HG03175 (cell line): ENCODE data around the gene CFAP299.
"Not testable (repeated sequence)": the region's sequence is repeated elsewhere in the genome, so short reads cannot be mapped to it uniquely, and the experiment has no call there.

Experiments used
- ATAC-seq: cut with Tn5 transposase; IDR thresholded peaks from one replicate; pipeline ENCODE4 v1.9.1; 2021; ENCODE audit warnings: mild to moderate bottlenecking, moderate library complexity; ENCODE audit not compliant: unreplicated experiment

Gene CFAP299

DNA sequence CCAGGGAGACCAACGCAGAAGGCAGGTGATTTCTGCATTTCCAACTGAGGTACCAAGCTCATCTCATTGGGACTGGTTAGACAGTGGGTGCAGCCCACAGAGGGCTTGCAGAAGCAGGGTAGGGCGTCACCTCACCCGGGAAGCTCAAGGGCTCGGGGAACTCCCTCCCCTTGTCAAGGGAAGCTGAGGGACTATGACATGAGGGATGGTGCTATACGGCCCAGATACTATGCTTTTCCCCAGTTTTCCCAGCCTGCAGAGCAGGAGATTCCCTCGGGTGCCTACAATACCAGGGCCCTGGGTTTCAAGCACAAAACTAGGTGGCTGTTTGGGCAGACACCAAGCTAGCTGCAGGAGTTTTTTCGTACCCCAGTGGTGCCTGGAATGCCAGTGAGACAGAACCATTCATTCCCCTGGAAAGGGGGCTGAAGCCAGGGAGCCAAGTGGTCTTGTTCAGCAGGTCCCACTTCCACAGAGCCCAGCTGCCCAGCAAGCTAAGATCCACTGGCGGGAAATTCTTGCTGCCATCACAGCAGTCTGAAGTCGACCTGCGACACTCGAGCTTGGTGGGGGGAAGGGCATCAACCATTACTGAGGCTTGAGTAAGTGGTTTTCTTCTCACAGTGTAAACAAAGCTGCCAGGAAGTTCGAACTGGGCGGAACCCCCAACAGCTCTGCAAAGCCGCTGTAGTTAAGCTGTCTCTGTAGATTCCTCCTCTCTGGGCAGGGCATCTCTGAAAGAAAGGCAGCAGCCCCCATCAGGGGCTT, 103.9 kb downstream of the CFAP299 start:
- ATAC-seq, result not testable (repeated sequence)

DNA sequence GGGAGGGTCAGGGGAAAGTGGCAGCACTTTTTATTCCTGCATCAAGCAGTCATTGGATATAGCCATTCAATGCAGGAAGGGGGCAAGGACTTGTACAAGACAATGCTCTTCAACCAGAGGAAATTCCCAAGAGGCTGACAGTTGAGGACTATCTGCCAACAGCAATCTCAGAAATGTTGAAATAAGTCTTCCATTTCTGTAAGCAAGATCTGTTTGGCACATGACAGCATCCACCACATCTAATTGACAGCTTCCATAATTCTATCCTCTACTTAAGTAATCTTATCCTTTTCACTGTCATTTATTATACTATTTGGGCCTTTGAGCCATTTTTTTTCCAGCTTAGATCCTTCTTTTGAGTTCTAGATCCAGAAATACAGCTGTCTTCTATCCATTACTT, 110.7 kb downstream of the CFAP299 start:
- no peak for ATAC-seq

DNA sequence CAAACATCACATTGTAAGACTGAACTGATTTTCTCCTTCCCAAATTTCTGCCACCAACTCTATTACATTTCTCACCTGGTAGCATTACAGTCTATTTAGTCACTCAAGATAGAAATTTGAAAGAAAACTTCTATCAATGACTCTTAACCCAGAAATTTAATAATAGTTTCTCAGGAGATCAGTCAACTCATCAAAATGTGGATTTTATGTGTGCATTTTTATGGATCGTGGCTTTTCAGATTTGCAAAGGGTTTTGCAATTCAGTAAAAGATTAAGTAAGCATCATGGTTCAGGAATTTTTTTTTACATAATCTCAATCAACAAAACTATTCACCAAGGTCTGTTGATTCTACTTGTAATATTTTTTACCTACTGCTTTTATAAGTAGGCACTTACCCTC, 111.1 kb downstream of the CFAP299 start:
- ATAC-seq, result no peak

DNA sequence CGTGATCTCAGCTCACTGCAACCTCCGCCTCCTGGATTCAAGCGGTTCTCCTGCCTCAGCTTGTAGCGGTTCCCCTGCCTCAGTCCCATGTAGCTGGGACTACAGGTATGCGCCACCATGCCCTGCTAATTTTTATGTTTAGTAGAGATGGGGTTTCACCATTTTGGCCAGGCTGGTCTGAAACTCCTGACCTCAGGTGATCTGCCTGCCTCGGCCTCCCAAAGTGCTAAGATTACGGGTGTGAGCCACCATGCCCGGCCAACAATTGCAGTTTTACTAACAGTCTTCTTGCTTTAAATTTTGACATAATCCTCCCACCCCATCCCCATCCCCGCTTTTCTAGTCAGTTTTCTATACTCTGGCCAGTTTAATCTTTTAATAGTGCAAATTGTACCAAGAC, 112.0 kb downstream of the CFAP299 start:
- ATAC-seq, result no peak

DNA sequence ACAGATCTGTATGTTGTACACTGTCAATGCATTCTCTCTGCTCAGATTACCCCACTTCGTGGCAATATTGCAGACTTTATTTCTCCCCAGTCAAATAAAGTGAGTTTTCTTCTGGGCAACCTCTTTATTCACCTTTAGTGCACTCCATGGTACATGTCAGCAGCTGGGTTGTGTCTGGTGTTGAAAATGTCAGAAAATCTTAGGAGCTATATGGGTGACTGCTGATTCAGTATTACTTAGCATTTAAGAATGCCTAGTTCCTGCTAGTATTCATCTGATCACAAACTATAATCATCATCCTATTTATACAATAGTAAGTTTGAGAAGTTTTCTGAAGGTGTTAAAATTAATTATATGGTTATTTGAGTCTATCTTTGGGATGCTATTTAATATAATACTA, 112.5 kb downstream of the CFAP299 start:
- no peak for ATAC-seq

DNA sequence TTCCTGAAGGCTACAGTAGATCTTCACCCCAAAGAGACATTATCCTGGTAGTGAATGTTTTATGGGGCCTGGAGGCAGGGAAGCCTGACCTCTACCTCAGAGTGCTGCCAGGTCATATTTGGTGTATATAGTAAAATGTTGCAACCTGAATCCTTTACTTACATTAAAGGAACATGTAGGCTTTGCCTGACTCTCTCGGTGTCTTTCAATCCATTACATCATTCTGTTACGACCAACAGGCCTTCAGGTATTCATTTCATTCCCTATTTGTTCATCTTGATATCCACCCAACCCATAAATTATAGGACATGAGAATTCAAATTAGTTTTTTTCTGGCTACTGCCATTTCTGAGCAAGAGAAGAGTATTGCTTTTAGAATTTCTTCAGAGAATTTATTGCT, 116.5 kb downstream of the CFAP299 start:
- ATAC-seq, result no peak

DNA sequence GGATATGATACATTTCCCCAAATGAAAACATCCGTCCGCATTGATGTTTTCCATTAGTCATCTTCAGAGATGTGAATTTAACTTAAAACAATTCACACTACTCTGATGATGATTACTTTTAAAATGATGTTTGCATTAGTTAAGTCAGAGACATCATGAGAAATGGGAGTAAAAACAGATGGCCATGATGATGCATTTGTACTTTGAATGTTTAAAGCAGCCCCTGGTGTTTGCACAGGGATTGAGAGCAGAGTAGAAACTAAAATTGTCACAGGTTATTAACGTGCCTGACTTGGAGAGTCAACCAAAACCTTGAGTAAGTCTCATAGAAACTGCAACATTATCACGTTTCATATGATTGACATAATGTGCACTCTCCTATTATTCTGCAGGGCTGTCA, 117.2 kb downstream of the CFAP299 start:
- ATAC-seq, result no peak

DNA sequence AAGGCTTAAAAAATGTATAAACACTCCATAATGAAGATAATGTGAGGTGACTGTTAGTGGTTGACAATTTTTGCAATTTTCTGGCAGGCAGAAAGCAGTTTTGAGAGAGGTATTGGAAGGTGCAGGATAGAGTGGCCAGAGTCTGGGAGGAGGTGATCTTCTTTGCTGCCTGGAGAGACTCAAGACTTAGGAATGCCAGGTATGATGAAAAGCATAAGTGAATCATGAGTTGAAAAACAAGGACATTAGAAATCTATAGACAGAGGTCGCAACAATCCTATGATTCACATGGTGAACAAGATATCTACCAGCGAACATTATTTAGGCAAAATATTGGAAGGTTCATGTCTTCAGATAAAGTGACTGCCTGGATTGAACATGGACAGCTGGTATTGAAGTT, 118.5 kb downstream of the CFAP299 start:
- no peak for ATAC-seq

DNA sequence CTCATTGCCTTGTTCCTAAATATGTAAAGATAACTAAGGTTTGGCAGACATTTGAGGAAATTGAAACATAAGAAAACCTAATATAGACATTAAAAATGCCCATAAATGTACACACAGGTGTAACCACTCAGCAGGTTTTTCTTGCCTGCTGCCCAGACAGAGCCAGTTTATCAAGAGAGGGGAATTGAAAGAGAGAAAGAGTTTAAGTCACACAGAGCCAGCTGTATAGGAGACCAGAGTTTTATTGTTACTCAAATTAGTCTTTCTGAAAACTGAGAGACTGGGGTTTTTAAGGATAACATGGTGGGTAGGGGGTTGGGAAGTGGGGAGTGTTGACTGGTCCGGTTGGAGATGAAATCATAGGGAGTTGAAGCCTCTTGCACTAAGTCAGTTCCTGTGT, 119.0 kb downstream of the CFAP299 start:
- ATAC-seq, result no peak

DNA sequence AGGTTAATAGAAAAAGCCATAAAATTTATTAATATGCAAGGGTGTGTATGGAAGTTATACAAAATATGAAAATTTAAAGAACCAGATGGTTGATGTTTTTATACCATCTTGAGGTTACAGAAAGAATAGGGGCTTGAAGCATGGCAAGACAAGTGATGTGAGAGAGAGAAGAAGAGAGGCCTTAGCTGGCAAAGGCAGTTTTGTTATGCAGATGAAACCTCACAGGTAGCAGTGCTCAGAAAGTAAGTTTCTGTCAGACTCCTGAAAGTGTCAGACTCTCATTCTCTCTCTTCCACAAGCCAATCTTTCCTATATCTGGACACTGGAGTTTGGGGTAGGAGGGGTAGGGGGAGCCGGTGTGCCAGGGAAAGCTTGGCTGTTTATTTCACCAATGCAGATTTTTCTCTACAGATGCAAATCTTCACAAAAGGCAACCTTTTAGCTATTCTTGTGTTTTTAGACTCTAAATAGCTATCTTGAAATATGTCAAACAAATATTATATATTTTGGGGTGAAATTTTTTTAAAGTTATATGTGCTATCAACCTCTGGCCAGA, 124.5 kb downstream of the CFAP299 start:
- ATAC-seq, result no peak

DNA sequence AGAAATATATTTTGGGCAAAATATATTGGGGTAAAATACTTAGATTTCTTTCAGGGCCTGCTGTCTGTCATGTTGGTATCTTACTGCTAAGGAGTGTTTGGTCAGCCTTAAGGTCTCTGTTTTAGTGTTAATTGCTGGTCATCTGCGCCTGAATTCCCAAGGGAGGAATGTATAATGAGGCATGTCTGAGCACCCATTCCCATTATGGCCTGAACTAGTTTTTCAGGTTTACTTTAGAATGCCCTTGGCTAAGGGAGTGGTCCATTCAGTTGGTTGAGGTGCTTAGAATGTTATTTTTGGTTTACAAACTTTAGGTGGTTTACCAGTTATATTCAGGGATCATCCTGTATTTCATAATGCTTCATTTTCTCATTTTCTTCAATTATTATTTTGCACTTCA, 125.9 kb downstream of the CFAP299 start:
- no peak for ATAC-seq

DNA sequence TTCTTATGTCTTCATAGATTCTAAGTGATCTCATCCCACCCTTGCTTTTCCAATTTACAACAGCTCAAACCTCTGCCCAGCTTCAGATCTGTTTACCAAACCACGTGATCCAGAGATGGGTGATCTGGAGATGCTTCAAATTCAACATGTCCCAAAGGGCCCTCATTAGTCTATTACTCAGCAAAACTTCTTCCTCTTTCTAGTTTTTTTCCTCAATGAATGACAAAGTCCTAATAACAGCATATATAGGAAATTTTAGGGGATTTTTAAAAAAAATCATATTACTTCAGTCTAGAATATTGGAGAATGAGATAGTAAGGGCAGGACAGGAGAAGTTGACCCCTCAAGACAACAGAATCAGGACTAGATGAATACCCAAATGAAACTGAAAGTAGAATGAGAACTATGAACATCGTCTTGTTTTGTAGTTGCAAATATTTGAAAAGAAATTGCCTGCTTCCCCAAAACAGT, 127.1 kb downstream of the CFAP299 start:
- peak; percentile 78 for ATAC-seq

DNA sequence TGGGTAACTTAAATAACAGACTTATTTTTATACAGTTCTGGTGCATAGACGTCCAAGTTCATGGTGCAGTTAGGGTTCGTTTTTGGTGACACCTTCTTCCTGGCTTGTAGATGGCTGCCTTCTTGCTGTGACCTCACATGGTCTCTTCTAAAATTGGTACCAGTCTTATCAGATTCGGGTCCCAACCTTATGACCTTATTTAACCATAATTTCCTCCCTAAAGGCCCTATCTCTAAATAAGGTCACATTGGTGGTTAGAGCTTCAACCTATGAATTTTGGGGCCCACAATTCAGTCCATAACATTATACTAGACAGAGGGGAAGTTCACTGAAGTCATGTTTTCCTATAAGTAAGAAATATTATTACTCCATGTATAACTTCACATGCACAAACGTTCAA, 128.0 kb downstream of the CFAP299 start:
- no peak for ATAC-seq

DNA sequence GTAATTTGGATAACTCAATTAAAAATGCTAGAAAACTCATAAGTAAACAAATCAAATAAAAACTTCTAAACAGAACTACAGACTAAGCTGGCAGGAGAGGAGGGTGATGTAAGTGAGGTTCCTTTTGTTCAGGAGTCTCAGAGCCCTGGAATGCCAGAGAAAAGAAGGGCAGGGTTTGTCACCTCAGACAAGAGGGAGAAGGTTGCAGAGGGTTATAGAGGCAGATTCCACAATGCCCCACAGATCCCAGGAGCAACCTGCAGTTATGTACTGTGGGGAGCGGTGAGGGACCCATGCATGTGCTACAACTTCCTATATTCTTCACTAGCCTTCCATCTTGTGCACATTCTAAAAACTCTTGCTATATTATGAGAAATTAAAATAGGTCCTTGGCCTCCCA, 129.7 kb downstream of the CFAP299 start:
- ATAC-seq, result no peak

DNA sequence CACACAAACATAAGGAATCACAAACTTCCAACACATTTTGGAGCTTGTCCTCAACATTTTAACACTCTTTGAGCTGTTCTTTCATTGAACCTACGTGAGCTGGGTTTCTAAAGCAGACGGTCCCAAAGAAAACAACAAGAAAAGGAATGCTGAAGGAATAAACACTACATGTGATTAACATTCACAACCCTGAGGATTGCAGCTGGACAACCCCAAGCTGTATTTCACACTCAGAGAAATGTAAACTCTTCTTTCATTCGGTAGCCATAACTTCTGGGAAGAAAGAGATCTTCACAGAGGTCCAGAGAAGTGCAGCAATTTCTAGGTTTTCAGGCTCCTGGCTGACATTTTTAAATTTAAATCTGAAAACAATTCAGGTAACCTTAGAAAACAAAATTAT, 130.2 kb downstream of the CFAP299 start:
- ATAC-seq, result no peak

DNA sequence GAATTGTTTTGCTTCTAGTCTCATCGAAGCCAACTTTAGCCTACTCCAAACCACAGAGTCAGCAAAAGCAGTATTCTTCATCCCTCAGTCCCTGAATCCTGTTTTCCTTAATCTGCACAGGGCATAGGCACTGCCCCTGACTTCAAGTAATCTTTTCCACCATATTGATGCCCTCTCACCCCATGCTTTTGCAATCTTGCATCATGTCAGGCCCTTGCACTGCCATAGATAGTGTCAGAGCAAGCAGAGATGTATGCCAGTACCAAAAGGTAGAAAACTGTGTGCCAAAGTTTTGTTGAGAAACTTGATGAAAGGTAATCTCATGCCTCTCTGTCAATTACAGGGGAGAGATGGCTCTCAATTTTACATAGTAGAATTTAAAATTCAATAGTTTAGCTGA, 131.1 kb downstream of the CFAP299 start:
- no peak for ATAC-seq

DNA sequence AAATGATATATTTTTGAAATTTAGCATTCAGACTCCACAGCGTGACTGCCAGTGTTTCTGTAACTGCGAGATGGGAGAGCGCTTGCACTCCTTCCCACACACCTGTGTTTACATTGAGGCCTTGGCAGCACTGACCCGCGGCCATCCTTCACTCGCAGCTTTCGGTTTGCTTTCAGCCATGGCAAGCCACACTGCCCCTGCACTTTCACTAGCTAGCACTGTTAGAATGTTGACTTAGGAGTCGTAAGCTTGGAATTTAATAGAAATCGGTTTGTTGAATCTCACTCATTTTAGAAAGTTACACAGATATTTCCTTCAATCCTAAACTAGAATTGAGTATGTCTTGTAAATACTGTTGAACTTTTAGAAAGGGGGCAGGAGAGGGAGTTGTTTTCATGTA, 136.2 kb downstream of the CFAP299 start:
- ATAC-seq, result no peak

DNA sequence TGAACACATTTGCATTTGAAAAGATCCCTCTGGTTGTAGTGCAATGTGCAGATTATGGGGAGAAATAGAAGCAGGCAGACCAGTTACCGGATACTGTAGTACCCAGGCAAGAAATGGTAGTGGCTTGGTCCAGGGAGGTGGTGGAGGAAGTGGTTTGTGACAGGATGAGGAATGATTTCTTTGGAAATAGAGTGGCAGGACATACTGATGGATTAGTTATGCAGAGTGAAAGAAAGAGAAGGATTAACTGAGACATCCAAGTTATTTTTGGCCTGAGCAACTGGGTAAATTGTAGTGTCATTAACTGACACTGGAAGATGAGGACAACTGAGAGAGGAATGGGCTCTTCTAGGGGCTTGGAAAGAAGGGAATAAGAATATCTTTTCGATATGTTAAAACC, 139.7 kb downstream of the CFAP299 start:
- no peak for ATAC-seq

DNA sequence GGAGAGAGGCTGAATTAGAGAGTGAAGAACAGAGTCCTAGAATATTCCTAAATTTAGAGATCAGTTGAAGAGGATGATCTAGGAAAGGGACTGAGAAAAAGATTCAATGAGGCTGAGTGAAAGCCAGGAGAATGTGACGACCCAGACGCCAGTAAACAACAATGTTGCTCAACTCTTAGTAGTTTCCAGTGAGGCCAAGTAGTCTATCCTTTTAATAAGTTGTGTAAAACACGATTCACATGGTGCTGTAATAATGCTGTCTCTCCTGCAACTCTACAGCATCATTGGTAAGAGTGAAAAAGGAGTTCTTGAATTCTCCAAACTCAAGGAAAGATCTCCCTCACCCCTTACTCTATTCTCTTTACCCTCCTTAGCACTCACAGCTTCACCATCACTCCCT, 140.3 kb downstream of the CFAP299 start:
- no peak for ATAC-seq

DNA sequence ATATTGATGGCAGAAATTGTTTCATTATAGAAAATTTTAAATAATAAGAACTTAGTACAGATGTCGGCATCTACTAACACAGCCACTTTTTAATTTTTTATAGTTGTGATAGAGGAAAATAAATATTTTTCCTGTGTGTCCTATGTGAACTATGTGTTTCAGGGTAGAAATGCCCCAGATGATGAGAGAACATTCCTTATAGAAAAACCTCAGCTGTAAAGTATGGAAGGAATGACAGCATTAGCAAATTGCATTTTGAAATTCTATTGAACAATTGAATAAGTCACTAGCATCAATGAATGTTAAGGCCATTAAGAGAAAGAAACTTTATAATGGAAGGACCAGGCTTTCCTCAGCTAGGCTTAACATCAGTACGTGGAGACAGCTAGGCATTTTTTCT, 149.2 kb downstream of the CFAP299 start:
- ATAC-seq, result no peak

DNA sequence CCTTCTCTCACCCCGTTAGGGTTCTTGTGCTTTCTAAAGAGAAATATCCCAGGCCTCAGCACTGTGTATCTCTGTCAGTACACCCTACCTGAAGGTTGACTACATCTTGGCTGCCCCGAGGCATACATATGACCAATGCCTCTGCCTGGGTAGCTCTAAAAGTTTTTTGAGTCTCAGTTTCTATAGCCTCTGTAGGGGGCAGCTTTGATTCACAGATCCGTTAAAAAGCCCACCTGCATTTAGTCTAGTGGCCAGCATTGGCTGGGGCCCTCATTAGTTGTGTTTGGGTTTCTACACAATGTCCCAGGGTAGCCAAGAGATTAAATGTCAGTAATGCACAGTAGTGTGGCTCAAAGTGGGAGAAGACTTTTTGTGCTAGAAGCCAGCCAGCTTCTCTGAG, 151.1 kb downstream of the CFAP299 start:
- no peak for ATAC-seq

DNA sequence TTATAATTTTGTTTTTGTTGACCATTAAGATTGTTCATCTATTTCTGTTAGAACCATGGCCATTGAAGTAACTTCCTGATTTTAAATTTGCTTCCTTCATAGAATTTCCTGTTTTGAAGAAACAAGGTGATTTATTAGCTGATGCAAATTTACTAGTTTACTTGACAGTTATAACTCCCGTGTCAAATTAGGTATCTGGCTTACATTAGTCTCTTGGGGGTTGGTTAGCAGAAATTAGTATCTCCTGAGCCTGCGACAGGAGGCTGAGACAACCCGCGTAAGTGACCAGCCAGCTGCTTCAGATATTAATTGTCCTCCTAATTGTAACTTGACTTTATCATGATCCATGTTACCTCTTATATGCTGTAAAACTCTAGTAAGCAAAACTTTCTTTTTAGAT, 154.3 kb downstream of the CFAP299 start:
- peak; percentile 47 for ATAC-seq

DNA sequence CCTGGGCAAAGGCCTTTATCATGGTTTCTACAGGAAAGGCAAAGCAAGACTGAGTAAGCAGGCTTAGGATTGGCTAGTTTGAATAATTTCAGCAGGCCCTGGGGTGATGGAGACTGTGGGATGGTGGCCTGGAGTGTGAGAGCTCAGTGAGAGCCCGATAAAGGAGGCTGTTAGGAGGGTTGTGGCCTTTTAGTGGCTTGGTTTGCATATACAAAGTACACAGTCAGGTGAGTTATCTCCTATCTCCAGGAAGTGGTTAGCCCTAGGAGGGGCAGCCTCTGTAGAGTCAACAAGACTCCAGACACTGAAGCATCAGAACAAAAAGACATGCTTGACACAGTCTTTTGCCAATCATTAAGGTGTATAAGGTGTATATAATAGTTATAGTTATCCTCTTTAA, 157.2 kb downstream of the CFAP299 start:
- ATAC-seq, result peak; percentile 70
